ENCODE data around the gene ZBTB16. TPM values are rescaled to one million over a fixed set of nuclear protein-coding genes. Genes with fewer than 3 reads are reported as not detected.

Gene ZBTB16
- total RNA-seq, 1 experiment from 2014 or later, result 0.21 TPM

GRCh38 chr11:114209904-114210303 is 150.4 kb downstream of the ZBTB16 start:
- Histone ChIP-seq H3K9me3 (ENCODE audit: control insufficient read depth, insufficient read depth, low read depth, low read length) (no peaks in the 10 kb centered on the region), H3K27me3 (ENCODE audit: control insufficient read depth, insufficient read depth, low read length) (peaks cover 16% of the 10 kb centered on the region), H3K4me3 (ENCODE audit: low read depth in 2 of 2, low read length in 2 of 2) (no peak overlapping the region), H3K36me3 (ENCODE audit: control insufficient read depth, insufficient read depth, low read length) (no peaks in the 10 kb centered on the region), H3K4me1 (ENCODE audit: control insufficient read depth, insufficient read depth, low read length) (no peaks in the 10 kb centered on the region), H3K27ac (ENCODE audit: low read length) (no peak overlapping the region)
- POLR2A ChIA-PET, result no interaction called here
- DNase-seq (ENCODE audit: low read depth, low spot score) (no peak), ATAC-seq (no peak)
- CTCF ChIA-PET, result no interaction called here
- BruUV-seq (replicated peaks), result no TSS peak
- TF ChIP-seq POLR2AphosphoS5 (IDR thresholded peaks at IDR 0.05; ENCODE audit: low read depth, low read length), result no peak
- TF ChIP-seq REST (IDR thresholded peaks at IDR 0.05; ENCODE audit: insufficient read depth in 1 of 2, low read depth in 2 of 2, low read length in 1 of 2), result no peak
- TF ChIP-seq TCF7L2 (IDR thresholded peaks at IDR 0.05; ENCODE audit: low read depth, low read length), result no peak
- in situ Hi-C loops (cut with HindIII; ENCODE audit: low pct_unique_long_range_greater_than_20kb, low sequenced_read_pairs), result no loop called here
- intact Hi-C loops (cut with micrococcal nuclease; ENCODE audit: unreplicated experiment), result no loop called here

GRCh38 chr11:114211444-114212121 is 152.1 kb downstream of the ZBTB16 start:
- Histone ChIP-seq H3K4me3 (ENCODE audit: low read depth in 2 of 2, low read length in 2 of 2) (no peak overlapping the region), H3K27ac (ENCODE audit: low read length) (no peak overlapping the region), H3K4me1 (ENCODE audit: control insufficient read depth, insufficient read depth, low read length) (no peaks in the 10 kb centered on the region), H3K36me3 (ENCODE audit: control insufficient read depth, insufficient read depth, low read length) (no peaks in the 10 kb centered on the region), H3K27me3 (ENCODE audit: control insufficient read depth, insufficient read depth, low read length) (peaks cover 11% of the 10 kb centered on the region), H3K9me3 (ENCODE audit: control insufficient read depth, insufficient read depth, low read depth, low read length) (no peaks in the 10 kb centered on the region)
- DNase-seq (ENCODE audit: low read depth, low spot score) (no peak), ATAC-seq (no peak)
- TF ChIP-seq SIN3A (IDR thresholded peaks at IDR 0.05; ENCODE audit: borderline replicate concordance, insufficient read depth, low read depth, low read length) (no peak), TCF7L2 (IDR thresholded peaks at IDR 0.05; ENCODE audit: low read depth, low read length) (no peak), POLR2AphosphoS5 (IDR thresholded peaks at IDR 0.05; ENCODE audit: low read depth, low read length) (no peak), REST (IDR thresholded peaks at IDR 0.05; ENCODE audit: insufficient read depth in 1 of 2, low read depth in 2 of 2, low read length in 1 of 2) (no peak), CTCF (IDR thresholded peaks at IDR 0.05) (no peak)
- POLR2A ChIA-PET, result no interaction called here
- intact Hi-C loops (cut with micrococcal nuclease; ENCODE audit: unreplicated experiment) (no loop called here), in situ Hi-C loops (cut with HindIII; ENCODE audit: low pct_unique_long_range_greater_than_20kb, low sequenced_read_pairs) (no loop called here)
- BruUV-seq (replicated peaks), result no TSS peak
- CTCF ChIA-PET, result interaction anchor here (0.6 kb wide), 2 partner anchors 178 to 1114 kb away, joined by 6 read pairs; no protein-coding TSS in a partner anchor

Data from Panc1 (cell line).